Measurements from ENCODE around the gene GINS1.
"Not testable (repeated sequence)": the region's sequence is repeated elsewhere in the genome, so short reads cannot be mapped to it uniquely, and the experiment has no call there.

GINS1 gene

GRCh38 chr20:25470045-25470444 is 62.6 kb downstream of the GINS1 start:
- H3K4me3 ChIP-seq (ENCODE audit: low read depth, low read length): no peak overlapping the region
- TF ChIP-seq CTCF (IDR thresholded peaks at IDR 0.05; ENCODE audit: low read depth, low read length): peak; percentile 40

GRCh38 chr20:25471020-25471419 is 63.5 kb downstream of the GINS1 start:
- H3K4me3 ChIP-seq (ENCODE audit: low read depth, low read length): no peak overlapping the region
- no peak for TF ChIP-seq CTCF (IDR thresholded peaks at IDR 0.05; ENCODE audit: low read depth, low read length)

DNA sequence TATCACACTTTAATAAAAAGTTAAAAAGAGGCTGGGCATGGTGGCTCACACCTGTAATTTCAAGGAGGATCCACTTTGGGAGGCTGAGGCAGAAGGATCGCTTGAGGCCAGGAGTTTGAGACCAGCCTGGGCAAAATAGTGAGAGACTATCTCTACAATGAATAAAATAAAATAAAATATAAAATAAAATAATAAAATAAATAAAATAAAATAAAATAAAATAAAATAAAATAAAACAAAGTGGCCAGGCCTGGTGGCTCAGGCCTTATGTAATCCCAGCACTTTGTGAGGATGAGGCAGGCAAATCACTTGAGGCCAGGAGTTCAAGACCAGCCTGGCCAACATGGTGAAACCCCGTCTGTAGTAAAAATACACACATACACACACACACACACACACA is 65.8 kb downstream of the GINS1 start:
- H3K4me3 ChIP-seq (ENCODE audit: low read depth, low read length): not testable (repeated sequence)

GRCh38 chr20:25476106-25477013 is 68.9 kb downstream of the GINS1 start:
- H3K4me3 ChIP-seq (ENCODE audit: low read depth, low read length): no peak overlapping the region
- no peak for TF ChIP-seq CTCF (IDR thresholded peaks at IDR 0.05; ENCODE audit: low read depth, low read length)

GRCh38 chr20:25477014-25477882 is 69.8 kb downstream of the GINS1 start:
- no peak for TF ChIP-seq CTCF (IDR thresholded peaks at IDR 0.05; ENCODE audit: low read depth, low read length)
- no peak overlapping the region for H3K4me3 ChIP-seq (ENCODE audit: low read depth, low read length)

- H3K4me3 ChIP-seq (ENCODE audit: low read depth, low read length): no peak overlapping the region
- TF ChIP-seq CTCF (IDR thresholded peaks at IDR 0.05; ENCODE audit: low read depth, low read length): no peak
These were observed 71.6 kb downstream of the GINS1 start for GRCh38 chr20:25478889-25479568.

DNA sequence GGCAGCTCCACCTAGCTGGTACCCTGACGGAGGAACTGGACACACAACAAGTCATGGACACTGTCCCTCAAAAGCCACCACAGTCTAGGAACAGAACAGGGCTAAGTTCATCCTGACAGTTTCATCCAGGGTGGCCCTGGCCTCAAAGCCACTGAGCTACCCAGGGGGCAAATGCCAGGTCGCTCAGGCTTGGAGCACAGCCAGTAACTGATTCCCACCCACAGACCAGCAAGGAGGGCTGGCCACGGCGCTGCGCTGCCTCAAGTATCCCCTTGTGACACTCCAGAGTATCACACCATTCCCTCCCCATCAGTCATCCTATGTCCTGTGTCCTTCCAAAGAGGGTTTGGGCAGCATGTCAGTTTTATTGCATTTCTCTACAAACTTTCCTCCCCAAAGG is 72.2 kb downstream of the GINS1 start:
- TF ChIP-seq CTCF (IDR thresholded peaks at IDR 0.05; ENCODE audit: low read depth, low read length): no peak
- no peak overlapping the region for H3K4me3 ChIP-seq (ENCODE audit: low read depth, low read length)
